IPS-15b (cell line): ENCODE data around the gene RAB3GAP2.
"Not testable (repeated sequence)": the region's sequence is repeated elsewhere in the genome, so short reads cannot be mapped to it uniquely, and the experiment has no call there.

Experiments used
- H3K27me3 ChIP-seq: one replicate; pipeline ENCODE4 v1.6.1; 2013; ENCODE audit warnings: low read length; ENCODE audit not compliant: control insufficient read depth, insufficient read depth
- H3K36me3 ChIP-seq: one replicate; pipeline ENCODE4 v1.6.1; 2013; ENCODE audit warnings: low read length; ENCODE audit not compliant: control insufficient read depth, insufficient read depth
- H3K4me1 ChIP-seq: one replicate; pipeline ENCODE4 v1.6.1; 2013; ENCODE audit warnings: mild to moderate bottlenecking, low read length; ENCODE audit not compliant: control insufficient read depth, insufficient read depth
- H3K4me3 ChIP-seq: one replicate; pipeline ENCODE4 v1.5.1; 2013; ENCODE audit warnings: low read depth, low read length
- H3K9ac ChIP-seq: one replicate; pipeline ENCODE4 v1.6.1; 2013; ENCODE audit warnings: low read depth, mild to moderate bottlenecking, low read length
- H3K9me3 ChIP-seq: one replicate; pipeline ENCODE4 v1.6.1; 2013; ENCODE audit warnings: mild to moderate bottlenecking, low read length; ENCODE audit not compliant: control insufficient read depth, insufficient read depth

Gene RAB3GAP2

DNA sequence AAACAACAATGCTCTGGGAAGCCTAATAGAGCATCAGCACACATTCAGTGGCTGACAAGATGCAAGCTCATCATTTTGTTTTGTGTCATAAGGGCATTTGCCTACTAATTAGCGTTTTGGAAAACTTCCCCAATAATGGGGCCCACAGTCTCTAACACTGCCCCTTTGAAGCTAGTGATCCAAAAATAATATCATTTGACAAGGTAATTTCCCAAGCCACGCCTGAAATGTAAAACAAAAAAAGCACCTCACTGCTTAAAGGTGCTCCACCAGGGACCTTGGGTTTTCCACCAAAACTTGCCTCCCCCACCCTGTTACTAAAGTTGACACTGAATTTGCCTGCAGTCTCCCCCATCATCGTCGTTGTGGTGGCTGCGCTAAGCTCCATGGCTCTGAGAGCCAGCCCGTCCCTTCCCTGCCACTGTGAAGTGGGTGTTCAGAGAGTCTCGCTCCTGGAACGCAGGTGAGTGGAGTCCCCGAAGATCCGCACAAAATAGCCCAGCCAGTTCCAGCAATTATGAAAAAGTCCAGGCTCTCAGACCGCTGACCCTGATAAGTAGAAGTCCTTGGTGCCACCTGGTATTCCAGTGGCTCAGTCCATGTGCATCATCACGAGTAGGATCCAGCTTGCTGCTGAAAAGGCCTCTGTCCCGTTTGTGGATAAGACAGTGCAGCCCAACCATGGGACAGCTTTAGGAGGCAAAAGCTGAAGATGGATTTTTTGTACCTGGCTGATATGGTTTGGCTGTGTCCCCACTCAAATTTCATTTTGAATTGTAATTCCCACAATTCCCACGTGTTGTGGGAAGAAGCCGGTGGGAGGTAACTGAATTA, 52.2 kb downstream of the RAB3GAP2 start:
- no peaks in the 10 kb centered on the region for H3K27me3 ChIP-seq
- H3K9me3 ChIP-seq = no peaks in the 10 kb centered on the region
- no peak overlapping the region for H3K4me3 ChIP-seq
- no peaks in the 10 kb centered on the region for H3K36me3 ChIP-seq
- H3K9ac ChIP-seq = no peak overlapping the region
- H3K4me1 ChIP-seq = peaks cover 6% of the 10 kb centered on the region

DNA sequence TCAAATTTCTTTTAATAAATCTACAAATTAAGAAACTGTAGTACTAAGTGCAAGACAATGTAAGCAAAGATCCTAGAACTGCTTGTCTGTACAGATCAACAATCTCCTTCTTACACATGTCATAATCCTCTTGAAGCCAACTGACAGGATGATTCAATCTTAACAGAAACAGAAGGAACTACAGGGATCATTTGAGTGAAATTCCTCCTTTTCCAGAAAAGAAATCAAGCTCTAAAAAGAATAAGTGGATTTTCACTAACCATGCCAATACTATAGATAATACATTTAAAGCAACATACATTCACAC, 53.2 kb downstream of the RAB3GAP2 start:
- no peak overlapping the region for H3K9ac ChIP-seq
- no peaks in the 10 kb centered on the region for H3K27me3 ChIP-seq
- H3K36me3 ChIP-seq = no peaks in the 10 kb centered on the region
- H3K4me1 ChIP-seq = peaks cover 3% of the 10 kb centered on the region
- no peaks in the 10 kb centered on the region for H3K9me3 ChIP-seq
- no peak overlapping the region for H3K4me3 ChIP-seq

DNA sequence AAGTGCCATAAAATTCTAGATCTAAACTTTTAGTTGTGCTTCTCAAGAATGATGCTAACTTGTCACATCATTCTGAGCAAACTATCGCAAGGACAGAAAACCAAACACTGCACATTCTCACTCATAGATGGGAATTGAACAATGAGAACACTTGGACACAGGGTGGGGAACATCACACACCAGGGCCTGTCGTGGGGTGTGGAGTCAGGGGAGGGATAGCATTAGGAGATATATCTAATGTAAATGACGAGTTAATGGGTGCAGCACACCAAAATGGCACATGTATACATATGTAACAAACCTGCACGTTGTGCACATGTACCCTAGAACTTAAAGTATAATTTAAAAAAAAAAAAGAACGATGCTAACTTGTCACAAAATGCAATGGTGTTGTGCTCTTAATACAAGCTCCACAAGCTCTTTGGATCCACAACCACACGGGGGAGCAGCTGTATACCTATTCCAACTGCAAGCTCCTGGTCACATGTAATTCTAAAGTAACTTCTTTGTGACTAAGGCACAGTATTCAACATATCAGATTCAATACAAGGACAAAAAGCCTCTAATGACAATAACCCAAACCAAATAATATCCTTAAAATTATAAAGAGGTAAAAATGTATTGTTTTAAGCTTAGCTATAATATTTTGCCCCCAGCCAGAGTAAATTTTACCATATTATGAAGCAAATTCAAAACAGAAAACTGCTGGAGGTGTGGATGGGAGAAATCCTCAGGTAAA, 53.7 kb downstream of the RAB3GAP2 start:
- not testable (repeated sequence) for H3K36me3 ChIP-seq, H3K27me3 ChIP-seq, H3K9me3 ChIP-seq, H3K4me3 ChIP-seq, H3K9ac ChIP-seq, H3K4me1 ChIP-seq

DNA sequence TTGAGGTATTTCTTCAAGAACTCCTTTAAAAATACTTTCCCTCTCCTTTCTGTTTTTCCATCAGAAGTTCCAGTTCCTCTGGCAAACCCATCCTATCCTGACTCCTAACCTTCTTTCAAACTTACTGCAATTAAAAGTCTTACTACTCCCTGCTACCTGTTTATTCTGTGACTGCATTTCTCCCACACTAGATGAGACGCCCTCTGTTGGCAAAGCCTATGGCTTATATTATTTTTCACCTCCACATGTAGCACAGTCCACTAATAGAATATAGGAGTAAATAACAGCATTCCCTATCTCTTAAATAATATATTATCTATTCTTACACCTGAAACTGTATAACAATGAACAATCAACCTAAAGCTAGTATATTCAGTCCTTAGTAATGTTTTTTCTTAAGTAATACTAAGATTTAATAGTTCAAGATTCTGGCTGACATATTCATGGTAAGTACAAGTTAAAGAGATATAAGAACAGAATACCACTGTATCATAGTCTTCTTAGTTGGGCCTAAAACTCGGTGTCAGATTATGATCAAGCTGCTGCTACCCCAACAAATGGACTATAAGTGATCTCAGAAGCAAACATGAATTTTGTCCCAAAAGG, 54.8 kb downstream of the RAB3GAP2 start:
- Histone ChIP-seq H3K36me3 (no peaks in the 10 kb centered on the region), H3K4me1 (peaks cover 6% of the 10 kb centered on the region), H3K9me3 (no peaks in the 10 kb centered on the region)

GRCh38 chr1:220213382-220213983, 58.8 kb downstream of the RAB3GAP2 start:
- Histone ChIP-seq H3K9ac (no peak overlapping the region), H3K27me3 (no peaks in the 10 kb centered on the region), H3K4me1 (peaks cover 4% of the 10 kb centered on the region), H3K4me3 (no peak overlapping the region), H3K36me3 (peaks cover 7% of the 10 kb centered on the region), H3K9me3 (no peaks in the 10 kb centered on the region)

More for the DNA sequence above, 54.8 kb downstream of the RAB3GAP2 start:
- Histone ChIP-seq H3K27me3 (no peaks in the 10 kb centered on the region), H3K9ac (no peak overlapping the region), H3K4me3 (no peak overlapping the region)

DNA sequence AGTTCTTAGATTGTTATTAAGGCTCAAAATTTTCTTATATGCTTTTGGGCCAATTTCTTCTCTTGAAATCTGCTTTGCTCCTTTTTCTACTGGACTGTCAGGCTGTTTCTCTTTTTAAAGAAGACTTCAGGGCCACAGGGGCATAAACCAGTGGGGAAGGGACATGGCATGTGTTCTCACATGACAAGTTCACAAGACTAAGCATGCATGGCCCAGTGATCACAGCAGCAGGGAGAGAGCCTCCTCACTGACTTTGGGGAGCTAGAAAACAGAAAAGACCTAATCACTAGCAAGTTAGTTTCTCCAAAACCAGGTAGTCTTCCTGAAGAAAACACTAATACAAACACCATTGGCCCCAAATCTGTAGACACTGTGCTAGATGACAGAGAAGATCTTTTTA, 64.8 kb downstream of the RAB3GAP2 start:
- no peaks in the 10 kb centered on the region for H3K4me1 ChIP-seq
- H3K4me3 ChIP-seq = no peak overlapping the region
- H3K27me3 ChIP-seq = no peaks in the 10 kb centered on the region
- no peaks in the 10 kb centered on the region for H3K9me3 ChIP-seq
- no peak overlapping the region for H3K9ac ChIP-seq
- peaks cover 11% of the 10 kb centered on the region for H3K36me3 ChIP-seq

- not testable (repeated sequence) for H3K4me1 ChIP-seq, H3K36me3 ChIP-seq, H3K9me3 ChIP-seq, H3K9ac ChIP-seq, H3K27me3 ChIP-seq, H3K4me3 ChIP-seq
These were observed 67.5 kb downstream of the RAB3GAP2 start for GRCh38 chr1:220204758-220205157.

DNA sequence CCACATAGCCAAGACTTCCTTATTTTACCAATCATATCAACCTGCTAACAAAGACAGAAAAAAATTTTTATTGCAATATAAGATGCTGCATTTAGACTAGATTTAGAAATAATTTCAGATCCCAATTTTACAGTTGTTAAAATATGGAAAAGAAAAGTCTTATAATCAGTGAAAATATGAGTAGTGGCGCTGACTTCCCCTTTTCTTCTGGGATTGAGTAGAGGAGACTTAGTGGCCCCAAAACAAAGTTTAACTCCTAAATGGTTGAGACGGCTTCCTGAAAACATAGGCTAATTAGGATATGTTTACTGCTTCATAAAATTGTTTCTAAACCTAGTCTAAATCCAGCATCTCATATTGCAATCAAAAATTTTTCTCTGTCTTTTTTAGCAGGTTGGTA, 68.4 kb downstream of the RAB3GAP2 start:
- no peak overlapping the region for H3K9ac ChIP-seq
- H3K36me3 ChIP-seq = peaks cover 4% of the 10 kb centered on the region
- H3K4me3 ChIP-seq = no peak overlapping the region
- H3K9me3 ChIP-seq = no peaks in the 10 kb centered on the region
- H3K27me3 ChIP-seq = no peaks in the 10 kb centered on the region
- H3K4me1 ChIP-seq = no peaks in the 10 kb centered on the region

DNA sequence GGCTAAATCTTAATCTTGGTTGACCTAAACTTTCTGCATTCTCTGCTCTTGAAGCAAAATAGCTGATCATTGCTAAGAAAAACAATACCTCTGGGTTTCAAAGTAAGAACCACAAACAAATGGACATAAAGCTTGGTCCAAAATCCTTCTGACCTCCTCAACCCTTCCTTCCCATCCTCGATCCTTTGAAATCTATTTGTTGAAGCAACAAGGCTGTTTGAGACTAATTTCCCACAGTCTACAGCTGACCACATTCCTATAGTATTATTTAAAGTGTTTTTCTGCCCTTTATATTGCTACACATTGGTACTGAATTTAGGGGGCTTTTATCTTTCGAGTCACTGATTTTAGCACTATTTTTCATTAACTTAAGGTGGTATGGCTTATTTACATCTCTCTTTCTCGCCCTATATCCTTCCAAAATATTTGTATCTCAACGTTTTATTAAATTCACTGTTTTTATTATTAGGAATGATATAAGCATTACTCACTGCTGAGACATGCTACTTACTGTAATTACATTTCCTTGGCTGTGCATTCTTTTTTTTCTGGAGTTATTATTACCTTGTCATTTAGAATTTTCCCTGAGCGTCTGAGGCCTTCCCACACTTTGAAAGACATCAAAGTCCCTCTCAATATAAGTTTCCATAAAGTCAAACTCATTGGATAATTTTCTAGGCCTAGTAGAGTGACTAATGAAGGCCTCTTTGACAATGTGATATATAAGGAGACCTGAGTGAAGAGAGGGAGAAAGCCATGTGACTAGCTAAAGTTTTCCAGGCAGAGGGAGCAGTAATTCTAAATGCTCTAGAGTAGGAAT, 73.9 kb downstream of the RAB3GAP2 start:
- Histone ChIP-seq H3K9ac (no peak overlapping the region), H3K36me3 (no peaks in the 10 kb centered on the region), H3K4me1 (no peaks in the 10 kb centered on the region), H3K9me3 (no peaks in the 10 kb centered on the region), H3K27me3 (no peaks in the 10 kb centered on the region), H3K4me3 (no peak overlapping the region)

- Histone ChIP-seq H3K27me3 (no peaks in the 10 kb centered on the region), H3K4me1 (no peaks in the 10 kb centered on the region), H3K9me3 (no peaks in the 10 kb centered on the region), H3K4me3 (no peak overlapping the region), H3K9ac (no peak overlapping the region), H3K36me3 (peaks cover 5% of the 10 kb centered on the region)
These were observed 76.6 kb downstream of the RAB3GAP2 start for GRCh38 chr1:220195701-220196100.

GRCh38 chr1:220189750-220190347, 82.4 kb downstream of the RAB3GAP2 start:
- Histone ChIP-seq H3K9me3 (no peaks in the 10 kb centered on the region), H3K9ac (no peak overlapping the region), H3K36me3 (peaks cover 15% of the 10 kb centered on the region), H3K4me1 (no peaks in the 10 kb centered on the region), H3K4me3 (no peak overlapping the region), H3K27me3 (no peaks in the 10 kb centered on the region)
